Activated gamma-delta T cell treated with anti-CD3 and anti-CD28 coated beads, Interleukin-2, amount 50 U/mL, for 16 hours (primary cell): ENCODE measurements around the gene ADH5.
"Not testable (repeated sequence)": the region's sequence is repeated elsewhere in the genome, so short reads cannot be mapped to it uniquely, and the experiment has no call there.

Experiments used
- DNase-seq: peaks from one replicate; pipeline ENCODE4 v3.0.0-alpha.2; 2020; ENCODE audit warnings: low read depth

ADH5 gene

GRCh38 chr4:99088481-99089365 is at the start of gene ADH5:
ADH5 (minus strand) TSS chr4:99088788; CDS start chr4:99088700, 88 bp downstream.
- peak; percentile 90 for DNase-seq

DNA sequence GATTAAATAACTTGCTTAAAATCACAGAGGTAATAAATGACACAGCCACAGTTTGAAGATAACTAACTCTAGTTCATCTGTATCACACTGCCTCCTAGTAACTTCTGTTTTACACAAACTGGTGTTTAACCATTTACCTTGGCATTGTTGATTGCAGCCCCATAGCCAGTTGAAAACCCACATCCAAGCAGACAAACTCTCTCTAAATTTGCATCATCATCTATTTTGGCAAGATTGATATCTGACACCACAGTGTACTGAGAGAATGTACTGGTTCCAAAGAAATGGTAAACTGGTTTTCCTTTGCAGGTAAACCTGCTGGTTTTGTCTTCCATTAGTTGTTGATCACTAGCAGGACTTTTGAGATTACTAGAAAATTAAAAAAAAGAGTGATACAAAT is 47.7 kb upstream of the ADH5 start:
- no peak for DNase-seq

DNA sequence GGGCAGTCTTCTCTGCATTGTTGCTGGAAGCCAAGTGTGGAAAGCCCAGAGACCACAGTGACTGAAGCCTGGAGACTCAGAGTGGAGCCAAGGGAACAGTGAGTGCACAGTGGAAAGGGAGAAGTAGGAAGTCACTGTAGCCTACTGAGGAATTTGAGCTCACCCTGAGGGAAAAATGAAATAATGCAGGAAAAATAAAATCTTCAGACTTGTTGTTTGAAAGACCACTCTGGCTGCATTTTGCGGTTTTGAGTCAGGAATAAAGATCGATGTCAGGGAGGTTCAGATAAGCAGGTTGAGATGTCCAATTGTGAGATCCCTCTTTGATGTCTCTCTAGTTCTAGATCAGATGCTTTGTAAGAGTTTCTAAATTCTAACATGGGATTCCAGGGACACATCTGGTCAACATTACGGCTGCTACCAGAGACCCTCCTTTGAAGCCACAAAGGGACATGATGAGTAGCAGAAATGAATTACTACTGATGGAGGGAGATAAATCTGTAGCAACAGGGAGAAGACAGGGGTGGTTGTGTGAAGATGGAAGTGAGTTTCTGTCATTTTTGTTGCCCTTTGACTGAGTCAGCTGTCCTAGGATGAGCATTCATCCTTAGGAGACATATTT is 47.1 kb upstream of the ADH5 start:
- DNase-seq: no peak

- DNase-seq: no peak
Measured at GRCh38 chr4:99134586-99134985, 46.0 kb upstream of the ADH5 start.

DNA sequence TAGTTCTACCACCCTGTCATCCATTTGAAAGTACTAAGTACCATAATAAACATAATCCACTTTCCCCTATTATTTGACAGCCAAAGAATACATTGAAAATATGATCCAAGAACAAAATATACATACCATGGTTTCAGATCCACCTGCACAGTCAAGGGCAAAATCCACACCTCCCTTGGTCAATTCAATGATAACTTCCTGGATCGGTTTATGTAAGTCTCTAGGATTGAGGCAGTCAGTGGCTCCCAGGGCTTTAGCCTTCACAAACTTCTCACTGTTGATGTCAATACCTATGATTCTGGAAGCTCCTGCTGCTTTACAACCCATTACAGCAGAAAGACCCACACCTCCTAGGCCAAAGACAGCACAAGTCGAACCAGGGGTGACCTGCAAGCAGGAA is 42.8 kb upstream of the ADH5 start:
- no peak for DNase-seq

- no peak for DNase-seq
Measured at GRCh38 chr4:99126376-99126775, 37.8 kb upstream of the ADH5 start.

GRCh38 chr4:99121008-99121407 is 32.4 kb upstream of the ADH5 start:
- DNase-seq: no peak

DNA sequence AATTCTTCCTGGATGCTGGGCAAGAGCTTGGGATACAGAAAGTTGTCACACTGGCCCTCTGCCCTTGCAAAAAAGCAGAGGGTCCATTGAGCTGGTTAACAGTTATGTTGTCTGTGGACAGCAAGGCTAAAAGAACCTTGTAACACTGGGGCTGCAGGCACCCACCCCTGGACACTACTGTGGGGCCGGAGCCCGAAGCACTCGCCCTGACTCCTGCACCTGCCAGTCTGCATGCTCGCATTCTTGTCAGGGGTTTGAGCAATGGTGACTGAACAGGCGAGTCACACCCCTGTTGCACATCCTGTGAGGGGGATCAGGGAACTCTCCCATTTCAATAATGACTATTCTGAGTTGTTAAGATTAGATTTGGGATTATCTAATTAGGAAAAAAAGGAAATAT is 31.9 kb upstream of the ADH5 start:
- no peak for DNase-seq

DNA sequence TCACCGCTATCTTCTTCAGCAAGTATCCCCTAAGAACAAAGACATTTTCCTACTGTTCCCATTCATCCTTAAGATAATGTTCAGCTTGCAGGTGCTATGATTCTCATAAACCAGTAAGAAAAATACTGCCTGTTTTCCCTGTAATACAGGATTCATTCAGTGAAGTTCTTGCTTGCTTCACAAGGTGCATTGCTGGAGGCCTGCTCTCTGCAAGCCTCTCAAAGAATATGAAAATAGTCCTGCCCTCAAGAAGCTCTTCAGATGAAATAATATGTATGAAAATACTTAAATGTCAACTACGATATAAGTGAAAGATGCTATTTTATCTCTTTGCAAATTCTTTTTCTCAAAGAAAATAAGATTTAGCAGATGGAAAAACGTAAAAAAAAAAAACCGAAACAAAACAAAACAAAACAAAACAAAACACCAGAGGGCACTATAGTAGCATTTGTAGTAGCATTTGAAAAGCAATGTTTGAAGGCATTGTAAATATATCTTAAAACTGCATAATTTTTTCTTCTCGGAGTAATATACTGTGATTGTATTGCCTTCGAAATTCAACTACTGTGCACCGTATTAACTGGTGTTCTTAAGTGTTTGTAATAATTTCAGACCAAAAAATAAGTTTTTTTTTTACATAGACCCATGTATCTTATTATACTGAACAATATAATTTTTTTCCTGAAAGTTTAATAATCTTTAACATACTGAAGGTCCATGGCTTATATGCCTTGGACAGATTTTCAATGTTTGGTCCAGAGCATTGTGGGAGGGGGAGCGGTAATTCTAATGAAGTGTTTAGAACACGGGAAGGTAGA is 29.5 kb upstream of the ADH5 start:
- DNase-seq: no peak

- DNase-seq: not testable (repeated sequence)
Measured at GRCh38 chr4:99117122-99117841, 28.7 kb upstream of the ADH5 start.

DNA sequence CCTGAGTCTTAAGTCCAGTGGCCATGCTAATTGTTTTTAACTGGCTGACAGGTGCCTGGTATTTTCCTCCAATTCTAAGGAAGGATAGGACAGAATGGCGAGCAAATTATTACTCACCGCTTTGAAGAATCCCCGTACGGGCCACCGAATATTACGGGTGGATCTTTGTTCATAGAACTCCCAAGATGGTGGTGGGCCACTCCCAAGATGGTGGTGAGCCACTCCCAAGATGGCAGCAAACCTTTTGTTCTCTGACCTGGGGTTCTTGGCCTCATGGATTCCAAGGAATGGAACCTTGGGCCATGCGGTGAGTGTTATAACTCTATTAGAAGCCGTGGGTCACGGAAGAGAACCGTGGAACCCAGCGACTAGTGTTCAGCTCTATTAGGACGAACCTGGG is 20.7 kb upstream of the ADH5 start:
- not testable (repeated sequence) for DNase-seq

- DNase-seq: no peak
Measured at GRCh38 chr4:99104153-99104552, 15.6 kb upstream of the ADH5 start.

DNA sequence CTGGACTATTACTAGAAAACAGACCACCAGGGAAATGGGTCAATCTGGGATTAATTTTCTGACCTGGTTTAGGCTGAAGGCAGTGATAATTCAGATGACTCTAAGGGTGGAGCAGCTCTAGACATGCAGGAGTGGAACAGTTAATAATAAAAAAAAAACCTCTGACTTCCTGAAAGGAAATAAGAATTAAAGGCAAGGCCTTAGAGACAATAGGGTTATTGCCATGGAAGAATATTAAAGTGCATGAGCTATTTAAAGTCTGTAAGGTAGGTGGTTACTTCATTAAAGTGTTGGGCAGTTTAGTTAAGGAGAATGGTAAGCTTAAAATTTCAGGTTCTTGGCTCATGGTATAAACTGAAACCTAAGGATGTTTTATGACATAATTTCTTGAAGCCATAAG is 14.6 kb upstream of the ADH5 start:
- DNase-seq: no peak

DNA sequence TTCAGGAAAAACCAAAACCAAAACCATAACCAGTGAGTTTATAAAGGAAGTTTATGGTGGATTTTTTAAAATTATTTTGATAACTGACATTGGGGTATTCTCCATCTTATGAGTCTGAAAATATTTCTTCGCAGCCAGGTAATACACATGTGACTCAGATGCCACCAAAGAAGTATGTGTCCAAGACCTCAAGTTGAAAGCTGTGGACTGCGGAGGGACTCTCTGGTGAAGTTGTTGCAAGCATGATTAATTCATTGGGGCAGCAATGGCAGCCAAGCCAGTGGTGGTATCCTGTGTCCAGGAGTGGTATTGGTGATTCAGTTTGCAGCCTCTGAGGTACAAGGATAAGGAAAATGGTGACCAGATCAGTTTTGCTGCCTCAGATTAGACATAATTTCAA is 14.0 kb upstream of the ADH5 start:
- no peak for DNase-seq

GRCh38 chr4:99100876-99101275 is 12.3 kb upstream of the ADH5 start:
- no peak for DNase-seq

GRCh38 chr4:99099814-99100213 is 11.2 kb upstream of the ADH5 start:
- not testable (repeated sequence) for DNase-seq

DNA sequence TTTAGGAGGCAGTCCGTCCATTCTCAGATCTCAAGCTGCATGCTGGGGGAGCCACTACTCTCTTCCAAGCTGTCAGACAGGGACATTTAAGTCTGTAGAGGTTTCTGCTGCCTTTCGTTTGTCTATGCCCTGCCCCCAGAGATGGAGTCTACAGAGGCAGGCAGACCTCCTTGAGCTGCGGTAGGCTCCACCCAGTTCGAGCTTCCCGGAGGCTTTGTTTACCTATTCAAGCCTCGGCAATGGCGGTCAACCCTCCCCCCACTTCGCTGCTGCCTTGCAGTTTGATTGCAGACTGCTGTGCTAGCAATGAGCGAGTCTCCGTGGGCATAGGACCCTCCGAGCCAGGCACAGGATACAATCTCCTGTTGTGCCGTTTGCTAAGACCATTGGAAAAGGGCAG is 10.7 kb upstream of the ADH5 start:
- no peak for DNase-seq

GRCh38 chr4:99091841-99092240 is 3.3 kb upstream of the ADH5 start:
- DNase-seq: not testable (repeated sequence)

DNA sequence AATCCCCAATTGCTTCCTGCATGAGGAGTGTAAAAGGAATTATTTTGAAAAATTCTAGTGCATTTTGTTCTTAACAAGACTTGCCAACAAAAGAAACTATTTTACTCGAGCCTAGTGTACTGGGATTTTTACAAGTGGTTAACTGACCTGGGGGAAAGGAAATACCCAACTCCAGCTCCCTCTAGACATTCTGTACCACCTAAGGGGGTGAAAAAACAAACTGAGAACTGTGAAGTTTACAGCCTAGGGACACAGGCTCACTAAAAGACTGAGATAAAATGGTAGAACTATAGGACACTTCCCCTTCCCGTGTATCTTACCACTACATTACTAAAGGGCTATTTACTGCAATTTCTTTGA is 2.6 kb upstream of the ADH5 start:
- no peak for DNase-seq

GRCh38 chr4:99090481-99091215 is 2.1 kb upstream of the ADH5 start:
- no peak for DNase-seq

- no peak for DNase-seq
Measured at GRCh38 chr4:99088023-99088449, 552 bp downstream of the ADH5 start.
